WERI-Rb-1 (cell line): ENCODE measurements around the gene PLK3.

Experiments used
- DNase-seq: peaks from one replicate; pipeline ENCODE4 v3.0.0-alpha.2; 2020
- H3K27ac ChIP-seq: fragments of 250-450 bp; sonication (Bioruptor Pico); 2 replicates; pipeline ENCODE4 v1.5.1; 2020; ENCODE audit warnings: mild to moderate bottlenecking, moderate library complexity
- H3K27me3 ChIP-seq: fragments of 250-450 bp; sonication (Bioruptor Pico); 2 replicates; pipeline ENCODE4 v1.5.1; 2021; ENCODE audit warnings: mild to moderate bottlenecking, low read depth, moderate library complexity; ENCODE audit not compliant: insufficient read depth, severe bottlenecking
- H3K36me3 ChIP-seq: fragments of 250-450 bp; sonication (Bioruptor Pico); 2 replicates; pipeline ENCODE4 v1.5.1; 2020; ENCODE audit warnings: mild to moderate bottlenecking, moderate library complexity
- H3K4me3 ChIP-seq: 2 replicates; pipeline ENCODE4 v1.5.1; 2011; ENCODE audit warnings: low read depth, mild to moderate bottlenecking, control low read depth, low read length
- H3K9me3 ChIP-seq: fragments of 250-450 bp; sonication (Bioruptor Pico); 2 replicates; pipeline ENCODE4 v1.5.1; 2021; ENCODE audit warnings: mild to moderate bottlenecking, moderate library complexity; ENCODE audit not compliant: severe bottlenecking
- TF ChIP-seq, protein P1 (sequence below): IDR thresholded peaks from 2 replicates; pipeline ENCODE4 v1.5.1; 2011; ENCODE audit warnings: low read depth, mild to moderate bottlenecking, control low read depth, inconsistent platforms, low read length

Gene PLK3

DNA sequence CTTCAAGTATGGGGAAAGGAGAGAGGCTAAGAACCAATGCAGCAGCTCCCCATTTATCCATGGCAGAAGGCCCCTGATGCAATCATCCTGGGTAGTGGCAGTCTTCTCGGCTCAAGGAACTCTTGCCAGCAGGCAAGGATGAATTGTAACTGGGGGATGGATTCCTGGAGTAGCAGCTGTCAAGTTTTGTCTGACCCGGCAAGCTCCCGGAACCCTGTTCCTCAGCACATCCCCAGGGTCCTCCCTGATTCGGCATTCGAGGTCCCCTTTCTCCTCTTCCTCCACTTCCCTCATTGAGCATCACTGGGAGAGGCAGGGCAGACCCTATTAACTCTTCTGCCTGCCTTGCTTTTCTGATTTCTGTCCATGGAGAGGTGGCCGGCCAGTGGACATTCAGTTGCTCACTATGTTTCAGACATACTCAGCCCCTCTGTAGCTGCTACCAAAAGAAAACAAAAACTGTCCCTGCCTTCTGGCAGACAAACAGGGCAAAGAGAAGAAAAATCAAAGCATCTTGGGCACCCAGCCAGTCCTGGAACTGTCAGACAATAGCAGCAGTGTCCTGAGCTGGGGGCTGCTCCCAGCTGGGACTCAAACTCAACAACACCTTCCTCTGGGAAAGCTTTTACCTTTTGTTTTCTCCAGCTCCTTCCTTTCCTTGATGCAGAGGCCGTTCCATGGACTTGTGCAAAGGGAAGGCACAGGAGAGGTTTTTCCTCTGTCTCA lies 48.4 kb downstream of the PLK3 start:
- no peak for DNase-seq
- H3K27ac ChIP-seq = no peak overlapping the region; the same call in 1 of the 2 replicates
- no peaks in the 10 kb centered on the region for H3K36me3 ChIP-seq
- H3K4me3 ChIP-seq = no peak overlapping the region
- TF ChIP-seq, protein P1, sequence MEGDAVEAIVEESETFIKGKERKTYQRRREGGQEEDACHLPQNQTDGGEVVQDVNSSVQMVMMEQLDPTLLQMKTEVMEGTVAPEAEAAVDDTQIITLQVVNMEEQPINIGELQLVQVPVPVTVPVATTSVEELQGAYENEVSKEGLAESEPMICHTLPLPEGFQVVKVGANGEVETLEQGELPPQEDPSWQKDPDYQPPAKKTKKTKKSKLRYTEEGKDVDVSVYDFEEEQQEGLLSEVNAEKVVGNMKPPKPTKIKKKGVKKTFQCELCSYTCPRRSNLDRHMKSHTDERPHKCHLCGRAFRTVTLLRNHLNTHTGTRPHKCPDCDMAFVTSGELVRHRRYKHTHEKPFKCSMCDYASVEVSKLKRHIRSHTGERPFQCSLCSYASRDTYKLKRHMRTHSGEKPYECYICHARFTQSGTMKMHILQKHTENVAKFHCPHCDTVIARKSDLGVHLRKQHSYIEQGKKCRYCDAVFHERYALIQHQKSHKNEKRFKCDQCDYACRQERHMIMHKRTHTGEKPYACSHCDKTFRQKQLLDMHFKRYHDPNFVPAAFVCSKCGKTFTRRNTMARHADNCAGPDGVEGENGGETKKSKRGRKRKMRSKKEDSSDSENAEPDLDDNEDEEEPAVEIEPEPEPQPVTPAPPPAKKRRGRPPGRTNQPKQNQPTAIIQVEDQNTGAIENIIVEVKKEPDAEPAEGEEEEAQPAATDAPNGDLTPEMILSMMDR = no peak
- H3K27me3 ChIP-seq = no peaks in the 10 kb centered on the region
- H3K9me3 ChIP-seq = no peaks in the 10 kb centered on the region

DNA sequence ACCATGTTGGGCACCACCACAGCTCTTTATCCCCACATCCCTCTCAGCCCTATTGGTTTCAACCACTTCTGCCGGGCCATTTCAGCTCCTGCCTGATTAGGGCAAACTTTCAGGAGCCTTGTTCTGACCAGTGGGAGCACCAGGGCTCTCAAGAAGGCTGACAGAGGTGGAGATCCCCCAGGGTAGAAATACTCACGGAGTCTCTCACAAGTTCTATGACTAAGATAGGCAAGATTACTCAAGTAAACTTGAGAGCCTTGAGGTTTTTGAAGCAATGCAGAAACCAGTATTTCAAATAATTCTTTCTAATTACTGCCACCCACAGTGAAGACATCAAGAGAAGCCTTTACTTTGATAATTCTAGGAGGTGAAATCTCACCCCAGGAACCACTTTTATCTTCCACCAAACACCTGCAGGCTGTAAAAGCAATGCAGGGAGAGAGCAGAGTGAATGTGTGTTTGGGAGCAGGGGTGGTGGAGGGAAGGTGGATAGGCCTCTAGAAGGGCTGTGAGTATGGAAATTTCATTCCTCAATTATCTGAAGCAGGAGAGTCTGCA lies 49.5 kb downstream of the PLK3 start:
- Histone ChIP-seq H3K27ac (no peak overlapping the region), H3K4me3 (no peak overlapping the region), H3K9me3 (no peaks in the 10 kb centered on the region), H3K36me3 (no peaks in the 10 kb centered on the region), H3K27me3 (no peaks in the 10 kb centered on the region)
- DNase-seq = no peak
- TF ChIP-seq, protein P1 = no peak

DNA sequence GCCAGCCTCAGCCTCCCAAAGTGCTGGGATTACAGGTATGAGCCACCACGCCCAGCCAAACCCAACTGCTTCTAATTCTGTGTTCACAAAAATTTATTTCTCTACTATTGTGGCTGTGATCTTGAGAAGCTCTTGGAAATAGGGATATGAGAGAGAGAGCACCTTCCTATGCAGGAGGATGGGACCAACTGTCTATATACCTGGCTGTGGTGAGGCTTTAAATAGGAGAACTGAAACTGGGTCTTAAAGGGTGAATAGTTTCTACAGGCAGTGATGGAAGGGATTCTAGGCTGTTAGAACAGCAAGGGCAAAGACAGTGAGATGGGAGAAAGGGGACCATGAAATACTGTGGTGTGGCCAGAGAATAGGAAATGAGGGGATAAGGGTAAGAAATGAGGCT lies 51.1 kb downstream of the PLK3 start:
- Histone ChIP-seq H3K36me3 (no peaks in the 10 kb centered on the region), H3K4me3 (no peak overlapping the region), H3K9me3 (no peaks in the 10 kb centered on the region), H3K27me3 (no peaks in the 10 kb centered on the region), H3K27ac (no peak overlapping the region)
- TF ChIP-seq, protein P1 = no peak
- no peak for DNase-seq

DNA sequence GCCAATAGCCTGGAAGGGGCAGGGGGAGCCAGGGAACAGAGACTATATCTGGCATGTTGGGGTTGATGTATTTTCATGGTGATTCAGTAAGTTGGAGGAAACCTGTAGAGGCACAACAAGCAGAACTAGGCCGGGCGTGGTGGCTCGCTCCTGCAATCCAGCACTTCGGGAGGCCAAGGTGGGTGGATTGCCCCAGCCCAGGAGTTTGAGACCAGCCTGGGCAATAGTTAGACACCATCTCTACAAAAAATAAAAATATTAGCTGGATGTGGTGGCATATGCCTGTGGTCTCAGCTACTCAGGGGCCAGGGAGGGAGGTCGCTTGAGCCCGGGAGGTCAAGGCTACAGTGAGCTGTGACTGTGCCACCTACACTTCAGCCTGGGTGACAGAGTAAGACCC lies 53.0 kb downstream of the PLK3 start:
- Histone ChIP-seq H3K9me3 (no peaks in the 10 kb centered on the region), H3K4me3 (no peak overlapping the region), H3K27ac (no peak overlapping the region), H3K27me3 (no peaks in the 10 kb centered on the region), H3K36me3 (no peaks in the 10 kb centered on the region; the same call in 1 of the 2 replicates)
- TF ChIP-seq, protein P1 = no peak
- DNase-seq = no peak

DNA sequence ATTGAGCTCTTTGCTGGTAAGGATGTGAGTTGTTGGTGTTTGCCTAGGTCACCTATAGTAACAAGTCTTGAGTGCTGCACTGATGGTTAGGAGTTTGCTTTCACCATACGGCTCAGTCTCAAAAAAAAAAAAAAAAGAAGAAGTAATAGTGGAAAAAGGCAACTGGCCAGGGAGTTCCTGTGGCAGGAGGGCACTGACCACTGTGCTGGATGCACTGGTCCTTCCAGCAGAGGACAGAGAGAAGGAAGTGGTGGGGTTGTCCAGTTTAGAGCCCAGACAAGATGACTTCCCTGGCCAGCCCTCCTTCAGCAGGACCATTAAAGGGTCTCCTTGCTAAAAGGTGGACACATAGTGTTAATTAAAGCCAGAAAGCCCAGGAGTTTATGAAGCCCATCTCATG lies 54.8 kb downstream of the PLK3 start:
- no peaks in the 10 kb centered on the region for H3K27me3 ChIP-seq
- DNase-seq = no peak
- no peak overlapping the region for H3K4me3 ChIP-seq
- TF ChIP-seq, protein P1 = no peak
- H3K36me3 ChIP-seq = no peaks in the 10 kb centered on the region; the same call in 1 of the 2 replicates
- H3K9me3 ChIP-seq = no peaks in the 10 kb centered on the region
- H3K27ac ChIP-seq = no peak overlapping the region
